ENCODE results near the gene EHD3.

EHD3 gene

GRCh38 chr2:31233741-31234682, at the start of gene EHD3:
Gene EHD3, plus strand, starts transcription at chr2:31234152. Its CDS starts 470 bp downstream, at chr2:31234622.
- peak; percentile 87 for TF ChIP-seq CTCF (conservative IDR thresholded peaks at IDR 0.05)
- peak; percentile 56 for TF ChIP-seq ZFX (IDR thresholded peaks at IDR 0.05)
- peak within 1 kb of the TSS; percentile 72 for H3K27ac ChIP-seq

GRCh38 chr2:31187166-31187565, 46.8 kb upstream of the EHD3 start:
- no peak overlapping the region for H3K27ac ChIP-seq
- TF ChIP-seq ZFX (IDR thresholded peaks at IDR 0.05) (no peak), CTCF (conservative IDR thresholded peaks at IDR 0.05) (no peak)

GRCh38 chr2:31188131-31188530, 45.8 kb upstream of the EHD3 start:
- peak overlapping the region; percentile 83 for H3K27ac ChIP-seq
- TF ChIP-seq ZFX (IDR thresholded peaks at IDR 0.05) = no peak
- TF ChIP-seq CTCF (conservative IDR thresholded peaks at IDR 0.05) = no peak

GRCh38 chr2:31189141-31189540, 44.8 kb upstream of the EHD3 start:
- no peak for TF ChIP-seq CTCF (conservative IDR thresholded peaks at IDR 0.05)
- TF ChIP-seq ZFX (IDR thresholded peaks at IDR 0.05) = no peak
- H3K27ac ChIP-seq = peak overlapping the region; percentile 83

GRCh38 chr2:31190188-31190587, 43.8 kb upstream of the EHD3 start:
- TF ChIP-seq CTCF (conservative IDR thresholded peaks at IDR 0.05) (no peak), ZFX (IDR thresholded peaks at IDR 0.05) (no peak)

GRCh38 chr2:31191931-31192330, 42.0 kb upstream of the EHD3 start:
- no peak overlapping the region for H3K27ac ChIP-seq
- TF ChIP-seq CTCF (conservative IDR thresholded peaks at IDR 0.05) (no peak), ZFX (IDR thresholded peaks at IDR 0.05) (no peak)

More at GRCh38 chr2:31190188-31190587, 43.8 kb upstream of the EHD3 start:
- H3K27ac ChIP-seq = no peak overlapping the region

- no peak for TF ChIP-seq ZFX (IDR thresholded peaks at IDR 0.05)
- TF ChIP-seq CTCF (conservative IDR thresholded peaks at IDR 0.05) = no peak
- no peak overlapping the region for H3K27ac ChIP-seq
These were observed 41.6 kb upstream of the EHD3 start for GRCh38 chr2:31192396-31192795.

Data from C4-2B (cell line).